ENCODE results near the gene TSHR. TPM values are rescaled to one million over a fixed set of nuclear protein-coding genes. Genes with fewer than 3 reads are reported as not detected.

Gene TSHR
- total and polyA plus RNA-seq, 2 donors (not counting 3 experiments of a cell fraction or from before 2014, with no cell fraction given): not detected

GRCh38 chr14:81068176-81068782 lies 112.9 kb downstream of the TSHR start:
- Histone ChIP-seq H3K9me1 (replicated peaks; ENCODE audit: control insufficient read depth, extremely low read depth, insufficient read depth, low read length) (no peaks in the 10 kb centered on the region), H3K4me3 (replicated peaks in 1 of 3; ENCODE audit: insufficient read depth in 1 of 3, low read depth in 1 of 3, low read length in 3 of 3) (no peak overlapping the region), H2AFZ (ENCODE audit: low read depth, low read length) (no peak overlapping the region), H3K9ac (replicated peaks; ENCODE audit: extremely low read depth, insufficient read depth, low read length) (no peak overlapping the region), H3K4me2 (ENCODE audit: insufficient read depth, low read length) (no peak overlapping the region), H3K27ac (ENCODE audit: insufficient read depth, low read depth, low read length) (no peak overlapping the region), H4K20me1 (replicated peaks; ENCODE audit: control insufficient read depth, extremely low read depth, insufficient read depth, low read length) (no peaks in the 10 kb centered on the region), H3K9me3 (replicated peaks; ENCODE audit: control insufficient read depth, insufficient read depth, low read length) (no peaks in the 10 kb centered on the region), H3K36me3 (ENCODE audit: control insufficient read depth in 2 of 2, extremely low read depth in 1 of 2, insufficient read depth in 2 of 2, low read length in 2 of 2) (no peaks in the 10 kb centered on the region), H3K79me2 (ENCODE audit: control insufficient read depth, insufficient read depth, low read length) (no peaks in the 10 kb centered on the region), H3K4me1 (ENCODE audit: control insufficient read depth, extremely low read depth, insufficient read depth, low read length) (no peaks in the 10 kb centered on the region), H3K27me3 (ENCODE audit: control insufficient read depth in 2 of 2, insufficient read depth in 2 of 2, low read length in 2 of 2) (no peaks in the 10 kb centered on the region)
- intact Hi-C loops (cut with micrococcal nuclease): no loop called here
- TF ChIP-seq POLR2A (IDR thresholded peaks at IDR 0.05; ENCODE audit: low read depth, low read length): no peak
- TF ChIP-seq MYC (IDR thresholded peaks at IDR 0.05; ENCODE audit: low read depth, low read length): no peak
- no peak for TF ChIP-seq JUN (IDR thresholded peaks at IDR 0.05; ENCODE audit: borderline replicate concordance, insufficient read depth, insufficient read length, low read depth)
- no peak for TF ChIP-seq MAX (IDR thresholded peaks at IDR 0.05; ENCODE audit: insufficient read depth, insufficient read length)
- no peak for TF ChIP-seq EZH2 (IDR thresholded peaks at IDR 0.05; ENCODE audit: borderline replicate concordance, low read depth, low read length, severe bottlenecking)
- no peak for TF ChIP-seq CTCF (IDR thresholded peaks at IDR 0.05; ENCODE audit: extremely low read depth in 1 of 2, insufficient read depth in 1 of 2, low read depth in 1 of 2, low read length in 2 of 2)
- no peak for TF ChIP-seq POLR2AphosphoS5 (IDR thresholded peaks at IDR 0.05; ENCODE audit: insufficient read depth, low read depth, low read length)
- TF ChIP-seq FOS (IDR thresholded peaks at IDR 0.05; ENCODE audit: borderline replicate concordance, insufficient read depth, low read length): no peak
- no peak for TF ChIP-seq GATA2 (IDR thresholded peaks at IDR 0.05; ENCODE audit: insufficient read depth, insufficient read length, low read depth, low read length)
- ChIA-PET CTCF (no interaction called here), POLR2A (no interaction called here)
- dilution Hi-C loops (cut with MboI; ENCODE audit: extremely low pct_ligation_motif_present, low sequenced_read_pairs): no loop called here
- DNase-seq (ENCODE audit: low read depth, low spot score) (no peak), FAIRE-seq (no peak)
- BruUV-seq (replicated peaks): no TSS peak
